GM12874 (cell line): Measurements from ENCODE around the gene MACROD1.

Source experiments
- TF ChIP-seq, protein P1 (sequence below): IDR thresholded peaks from 2 replicates; pipeline ENCODE4 v1.5.1; 2011; ENCODE audit warnings: low read depth, mild to moderate bottlenecking, control low read depth, low read length, moderate library complexity; ENCODE audit not compliant: insufficient read depth

MACROD1 gene

DNA sequence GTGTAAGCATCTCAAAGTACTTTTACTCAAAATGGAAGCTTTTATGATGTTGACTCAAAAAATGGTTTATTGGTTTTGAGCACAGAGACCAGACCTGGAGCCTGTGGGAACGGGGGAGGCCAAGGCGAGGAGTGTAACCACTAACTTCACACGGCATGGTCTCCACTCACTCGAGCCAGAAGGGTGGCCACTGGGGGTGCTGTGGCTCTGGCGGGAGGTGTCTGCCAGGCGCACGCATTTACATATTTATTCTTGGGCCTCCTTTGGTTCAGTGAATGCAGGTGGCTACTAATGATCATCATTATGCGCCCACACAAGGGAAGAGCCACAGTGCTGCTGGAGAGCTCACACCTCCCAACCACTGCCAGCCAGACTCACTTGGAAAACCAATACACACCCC lies 65.6 kb downstream of the MACROD1 start:
- TF ChIP-seq, protein P1, sequence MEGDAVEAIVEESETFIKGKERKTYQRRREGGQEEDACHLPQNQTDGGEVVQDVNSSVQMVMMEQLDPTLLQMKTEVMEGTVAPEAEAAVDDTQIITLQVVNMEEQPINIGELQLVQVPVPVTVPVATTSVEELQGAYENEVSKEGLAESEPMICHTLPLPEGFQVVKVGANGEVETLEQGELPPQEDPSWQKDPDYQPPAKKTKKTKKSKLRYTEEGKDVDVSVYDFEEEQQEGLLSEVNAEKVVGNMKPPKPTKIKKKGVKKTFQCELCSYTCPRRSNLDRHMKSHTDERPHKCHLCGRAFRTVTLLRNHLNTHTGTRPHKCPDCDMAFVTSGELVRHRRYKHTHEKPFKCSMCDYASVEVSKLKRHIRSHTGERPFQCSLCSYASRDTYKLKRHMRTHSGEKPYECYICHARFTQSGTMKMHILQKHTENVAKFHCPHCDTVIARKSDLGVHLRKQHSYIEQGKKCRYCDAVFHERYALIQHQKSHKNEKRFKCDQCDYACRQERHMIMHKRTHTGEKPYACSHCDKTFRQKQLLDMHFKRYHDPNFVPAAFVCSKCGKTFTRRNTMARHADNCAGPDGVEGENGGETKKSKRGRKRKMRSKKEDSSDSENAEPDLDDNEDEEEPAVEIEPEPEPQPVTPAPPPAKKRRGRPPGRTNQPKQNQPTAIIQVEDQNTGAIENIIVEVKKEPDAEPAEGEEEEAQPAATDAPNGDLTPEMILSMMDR, result peak; percentile 56

DNA sequence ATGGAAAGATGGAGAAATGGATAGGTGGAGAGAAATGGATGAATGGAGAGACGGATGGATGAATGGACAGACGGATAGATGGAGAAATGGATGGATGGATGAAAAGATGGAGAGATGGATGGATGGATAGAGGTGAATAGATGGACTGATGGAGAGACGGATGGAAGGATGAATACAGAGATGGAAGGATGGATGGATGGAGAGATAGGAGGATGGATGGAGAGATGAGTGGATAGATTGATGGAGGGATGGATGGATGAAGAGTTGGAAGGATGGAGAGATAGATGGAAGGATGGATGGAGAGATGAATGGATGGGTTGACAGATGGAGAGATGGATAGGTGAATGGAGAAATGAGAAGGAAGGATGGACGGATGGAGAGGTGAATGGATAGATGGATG lies 66.5 kb downstream of the MACROD1 start:
- TF ChIP-seq, protein P1, result no peak

DNA sequence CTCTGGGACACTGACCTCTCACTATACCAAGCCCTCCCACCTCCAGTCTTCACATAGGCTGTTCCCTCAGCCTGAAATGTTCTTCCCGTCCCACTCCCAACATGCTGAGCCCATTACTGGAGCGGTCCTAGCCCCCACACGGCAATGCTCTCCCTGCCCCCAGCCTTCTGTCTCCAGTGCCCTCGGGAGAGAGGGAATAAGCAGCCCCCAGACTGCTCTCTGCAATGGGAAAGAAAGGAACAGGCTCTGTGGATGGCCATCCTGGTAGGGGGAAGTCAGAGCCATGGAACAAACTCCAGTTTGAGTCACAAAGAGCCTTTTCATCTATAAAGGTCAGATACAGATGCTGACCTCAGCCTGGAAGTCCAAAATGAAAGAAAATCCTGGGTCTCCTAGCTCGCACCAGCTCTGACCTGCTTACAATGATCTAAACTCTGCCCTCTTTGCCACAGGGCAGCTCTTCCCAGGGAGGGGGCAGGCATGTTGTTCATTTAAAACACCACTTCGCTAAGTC lies 67.5 kb downstream of the MACROD1 start:
- TF ChIP-seq, protein P1, result no peak

DNA sequence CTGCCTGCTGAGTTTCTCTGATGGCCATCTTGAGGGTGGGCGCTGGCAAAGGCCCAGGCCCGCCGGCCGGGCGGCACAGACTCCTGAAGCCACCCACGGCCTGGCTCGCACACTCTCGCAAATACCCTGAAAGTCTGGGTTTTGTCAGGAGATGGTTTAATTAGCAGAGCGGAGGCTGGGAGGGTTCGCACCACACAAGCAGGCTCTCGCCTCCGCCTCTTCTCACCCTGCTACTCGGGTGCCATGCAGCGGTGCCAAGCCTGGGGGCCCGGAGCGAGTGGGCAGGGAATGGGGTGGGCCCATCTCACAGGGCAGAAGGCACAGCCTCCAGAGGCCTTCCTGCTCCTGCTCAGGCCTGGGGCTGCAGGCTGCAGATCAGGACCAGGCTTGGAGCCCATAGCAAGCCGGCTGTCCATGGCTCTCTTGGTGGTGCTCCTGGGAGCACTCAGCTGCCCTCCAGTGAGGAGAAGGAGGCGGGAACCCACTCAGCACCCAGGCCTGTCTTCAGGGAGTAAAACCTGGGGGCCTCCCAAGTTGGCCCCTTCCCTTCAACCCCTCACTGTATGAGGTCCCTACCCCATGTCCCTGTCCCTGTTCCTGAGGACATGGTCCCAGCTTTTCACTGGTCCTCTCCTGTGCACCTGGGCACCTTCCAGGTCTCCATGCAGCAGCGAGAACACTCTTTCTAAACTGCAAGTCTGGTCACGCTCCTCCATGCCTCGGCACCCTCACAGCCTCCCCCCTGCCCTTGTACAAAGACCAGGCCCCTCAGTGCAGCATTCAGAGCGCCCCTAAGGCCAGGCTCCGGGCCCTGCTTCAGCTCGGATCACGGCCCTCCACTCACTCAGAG lies 68.2 kb downstream of the MACROD1 start:
- TF ChIP-seq, protein P1, result no peak

DNA sequence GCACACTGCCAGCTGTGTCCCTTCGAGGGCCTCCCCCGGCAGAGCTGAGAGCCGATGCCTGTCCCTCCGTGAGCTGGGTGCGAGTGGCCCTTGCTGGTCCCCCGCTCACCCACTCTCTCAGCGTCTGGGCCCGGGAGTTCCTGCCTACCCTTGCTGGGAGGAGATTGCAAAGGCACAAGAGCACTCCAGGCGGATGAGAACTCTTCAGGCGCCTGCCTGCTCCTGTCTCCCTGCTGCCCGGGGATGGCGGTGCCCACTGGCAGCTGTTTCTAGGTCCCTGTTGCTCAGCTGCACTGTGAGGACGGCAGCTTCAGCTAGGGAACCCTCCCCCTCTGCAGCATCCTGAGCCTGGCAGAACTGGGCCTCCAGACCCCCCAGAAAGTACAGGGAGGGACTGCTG lies 69.1 kb downstream of the MACROD1 start:
- TF ChIP-seq, protein P1, result no peak

DNA sequence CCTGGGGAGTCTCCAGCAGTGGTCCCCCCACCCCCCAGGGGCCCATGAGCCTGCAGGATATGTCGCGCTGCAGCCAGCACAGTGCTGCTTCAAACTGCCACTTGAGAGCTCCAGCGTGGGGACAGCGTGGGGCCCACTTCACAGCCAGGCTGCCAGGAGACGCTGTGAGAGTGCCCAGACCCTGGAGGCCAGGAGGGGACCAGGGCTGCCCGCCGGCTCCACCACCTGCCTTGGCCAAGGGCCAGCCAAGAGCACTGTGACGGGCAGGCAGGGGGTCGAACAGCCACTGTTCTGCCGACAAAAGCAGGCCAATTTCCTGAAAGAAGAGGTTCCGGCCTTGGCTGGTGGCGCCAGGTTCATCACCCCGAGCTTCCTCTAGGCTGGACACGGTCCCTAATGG lies 70.0 kb downstream of the MACROD1 start:
- TF ChIP-seq, protein P1, result no peak

DNA sequence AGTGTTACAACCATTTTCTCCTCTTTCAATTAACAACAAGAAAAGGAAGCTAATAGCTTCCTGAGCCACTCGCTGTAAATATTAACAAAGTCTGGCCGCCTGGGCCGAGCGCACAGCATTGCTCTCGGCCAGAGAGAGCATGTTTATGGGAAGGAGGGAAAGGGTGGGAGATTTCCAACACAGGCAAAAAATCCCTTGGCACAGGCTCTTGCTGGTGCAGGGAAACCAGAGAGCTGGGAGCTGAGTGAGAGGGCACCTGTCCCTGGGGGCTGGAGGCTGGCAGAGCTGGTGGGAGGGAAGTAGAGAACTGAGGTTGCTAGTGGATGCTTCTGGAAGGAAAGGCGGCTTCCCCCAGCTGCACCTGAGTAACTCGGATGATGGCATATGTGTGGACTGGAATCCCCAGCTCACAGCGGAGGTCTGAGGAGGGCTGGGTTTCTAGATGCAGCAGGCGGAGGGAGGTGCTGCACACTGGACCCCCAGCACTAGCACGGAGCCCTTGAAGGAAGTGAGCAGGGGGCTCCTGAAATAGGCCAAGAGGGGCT lies 70.6 kb downstream of the MACROD1 start:
- TF ChIP-seq, protein P1, result no peak
